Ascending aorta (tissue), 2 donors: ENCODE results near the gene RNF103. TPM values are rescaled to one million over a fixed set of nuclear protein-coding genes. Genes with fewer than 3 reads are reported as not detected.

ENCODE experiments used
- DNase-seq, 2 donors: peaks; one replicate each; pipeline ENCODE4 v3.0.0-alpha.2; 2019; ENCODE audit warnings: low spot score in 2 of 2
- H3K27ac ChIP-seq, 2 donors: fragments of 200-600 bp; sonication (generic); one replicate each; pipeline ENCODE4 v1.5.1; 2016 to 2017; ENCODE audit warnings: mild to moderate bottlenecking in 1 of 2
- H3K27me3 ChIP-seq: fragments of 200-600 bp; sonication (generic); one replicate; pipeline ENCODE4 v1.5.1; 2017
- H3K36me3 ChIP-seq, 2 donors: fragments of 200-600 bp; sonication (generic); one replicate each; pipeline ENCODE4 v1.5.1; 2016
- H3K4me1 ChIP-seq, 2 donors: fragments of 200-600 bp; sonication (generic); one replicate each; pipeline ENCODE4 v1.5.1; 2016 to 2017; ENCODE audit warnings: mild to moderate bottlenecking in 1 of 2
- H3K4me3 ChIP-seq, 2 donors: fragments of 200-600 bp; sonication (generic); one replicate each; pipeline ENCODE4 v1.5.1; 2016 to 2017; ENCODE audit warnings: mild to moderate bottlenecking in 1 of 2
- H3K9me3 ChIP-seq, 2 donors: fragments of 200-600 bp; sonication (generic); one replicate each; pipeline ENCODE4 v1.5.1; 2016
- CTCF ChIP-seq, 3 experiments: fragments of 200-600 bp in 2 of 3; fragments of 450-650 bp in 1 of 3; sonication (generic) in 2 of 3; IDR thresholded peaks; one replicate each; pipeline ENCODE4 v1.5.1; 2016 to 2019; ENCODE audit warnings: antibody characterized with exemption in 3 of 3, mild to moderate bottlenecking in 1 of 3, moderate library complexity in 1 of 3
- intact Hi-C: fragments of 100-400 bp; cut with DNase I; formaldehyde crosslinking; loops from one replicate; pipeline ENCODE4 v1.15.1; 2023
- total RNA-seq: library from RNA; depleted of rRNA; stranded (reverse); fragments of >200 nt; gene quantifications from one replicate; pipeline ENCODE4 v1.1.0, GENCODE V29; 2016

Gene RNF103
- total RNA-seq, 1 donor from 2014 or later: 20.5 TPM

GRCh38 chr2:86556508-86556907 lies 67.2 kb downstream of the RNF103 start:
- no peak for TF ChIP-seq CTCF (IDR thresholded peaks at IDR 0.05)
- intact Hi-C loops: no loop called here
- H3K27me3 ChIP-seq: no peaks in the 10 kb centered on the region
- no peaks in the 10 kb centered on the region for H3K9me3 ChIP-seq
- H3K4me1 ChIP-seq: peaks cover 0 to 6% of the 10 kb centered on the region in 2 donors
- no peak for DNase-seq
- H3K36me3 ChIP-seq: peaks cover 0 to 5% of the 10 kb centered on the region in 2 donors
- H3K27ac ChIP-seq: no peak overlapping the region
- H3K4me3 ChIP-seq: no peak overlapping the region

Other genes starting within 250 kb of the RNF103 start
- gene KDM3A, start 182.5 kb downstream of the RNF103 start, total RNA-seq: 18.4 TPM
- gene CHMP3, start 60.4 kb downstream of the RNF103 start, total RNA-seq: 69.3 TPM
- 17.7 TPM for gene RMND5A, start 96.4 kb upstream of the RNF103 start, total RNA-seq
- gene CD8A, start 167.0 kb upstream of the RNF103 start, total RNA-seq: 17.7 TPM
- gene CD8B, start 238.0 kb upstream of the RNF103 start, total RNA-seq: not detected